ENCODE measurements around the gene TBC1D5. TPM values are rescaled to one million over a fixed set of nuclear protein-coding genes. Genes with fewer than 3 reads are reported as not detected.

Gene TBC1D5
- total and polyA plus RNA-seq, 2 of the 8 experiments (the other 6 are each of a cell fraction or from before 2014, with no cell fraction given): 11.0 to 22.9 TPM

DNA sequence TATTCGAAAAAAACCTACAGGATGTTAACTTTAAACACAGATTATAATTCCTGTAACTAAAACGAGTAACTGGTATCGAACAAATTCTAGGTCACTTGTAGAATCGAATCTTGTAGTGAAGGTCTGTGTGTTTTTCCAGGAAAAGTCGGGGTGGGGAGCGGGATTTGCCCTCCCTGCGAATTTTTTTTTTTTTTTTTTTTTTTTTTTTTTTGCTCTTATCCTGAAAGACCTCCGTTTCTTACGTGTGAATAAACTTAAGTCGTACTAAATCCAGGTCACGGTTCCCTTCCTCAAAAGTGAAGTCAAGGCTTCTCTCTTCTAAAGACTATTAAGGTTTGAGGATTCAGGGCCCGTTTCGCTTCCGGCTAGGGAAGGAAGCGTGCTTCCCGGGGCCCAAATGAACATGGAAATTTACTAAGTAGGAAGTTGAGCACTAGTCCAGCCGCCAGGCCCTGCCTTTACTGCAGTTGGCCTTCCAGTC, 770 bp downstream of the TBC1D5 start (continued):
- TF ChIP-seq CHD7 (IDR thresholded peaks at IDR 0.05; ENCODE audit: insufficient replicate concordance, low read length): no peak
- no peak for TF ChIP-seq SP1 (IDR thresholded peaks at IDR 0.05; ENCODE audit: low read depth, low read length)
- no peak for TF ChIP-seq POLR2A (IDR thresholded peaks at IDR 0.05; ENCODE audit: control extremely low read depth in 1 of 2, low read depth in 2 of 2, low read length in 2 of 2)
